Endothelial cell of umbilical vein (primary cell): Measurements from ENCODE around the gene CAPN8. TPM values are rescaled to one million over a fixed set of nuclear protein-coding genes. Genes with fewer than 3 reads are reported as not detected.

Experiments
- BruUV-seq: library from RNA; stranded (reverse); fragments of 400-500 nt; replicated peaks from 2 replicates; lab custom pipeline; 2021; lab: Mats Ljungman, UMichigan
- CTCF ChIA-PET: fragments of 300-600, 350-600 bp; sonication (Branson Sonifier 250); formaldehyde crosslinking; loops from one replicate; lab custom pipeline; 2021; ENCODE audit warnings: antibody characterized with exemption, inconsistent platforms; lab: Charles Lee
- POLR2A ChIA-PET: fragments of 300-600, 350-600 bp; sonication (Branson Sonifier 250); formaldehyde crosslinking; loops from one replicate; lab custom pipeline; 2021; ENCODE audit warnings: antibody characterized with exemption, inconsistent platforms; lab: Charles Lee
- DNase-seq: peaks from one replicate; pipeline ENCODE4 v3.0.0-alpha.2; 2011; ENCODE audit warnings: low read depth, low spot score
- FAIRE-seq: peaks from 2 replicates; lab custom pipeline; 2011; peaks lifted over from hg19 to GRCh38; lab: Jason Lieb, UNC
- H2AFZ ChIP-seq: 2 replicates; pipeline ENCODE4 v1.6.0; 2012; ENCODE audit warnings: low read depth, low read length, control low read depth, inconsistent platforms
- H3K27ac ChIP-seq: 2 replicates; pipeline ENCODE4 v1.5.1; 2011; ENCODE audit warnings: low read depth, mild to moderate bottlenecking, control low read depth, low read length, moderate library complexity; ENCODE audit not compliant: insufficient read depth
- H3K27me3 ChIP-seq, 2 experiments: 2 replicates each; pipeline versions ENCODE4 v1.6.0 to v1.6.1; 2011; ENCODE audit warnings: low read length in 2 of 2, mixed read lengths in 1 of 2; ENCODE audit not compliant: control insufficient read depth in 2 of 2, insufficient read depth in 2 of 2
- H3K36me3 ChIP-seq, 2 experiments: 2 replicates in 1 of 2; 3 replicates in 1 of 2; pipeline ENCODE4 v1.5.1; 2011; ENCODE audit warnings: low read length in 2 of 2, mild to moderate bottlenecking in 1 of 2, moderate library complexity in 1 of 2; ENCODE audit not compliant: control insufficient read depth in 2 of 2, insufficient read depth in 2 of 2; ENCODE audit errors: extremely low read depth in 1 of 2
- H3K4me1 ChIP-seq: 3 replicates; pipeline ENCODE4 v1.5.1; 2011; ENCODE audit warnings: mild to moderate bottlenecking, low read length; ENCODE audit not compliant: control insufficient read depth, insufficient read depth; ENCODE audit errors: extremely low read depth
- H3K4me2 ChIP-seq: 2 replicates; pipeline ENCODE4 v1.6.1; 2011; ENCODE audit warnings: low read length, control low read depth, mixed read lengths; ENCODE audit not compliant: insufficient read depth
- H3K4me3 ChIP-seq, 3 experiments: fragments of 200-600 bp in 1 of 3; sonication (generic), shearing (Covaris generic) in 1 of 3; replicated peaks in 1 of 3; 2 replicates each; pipeline ENCODE4 v1.5.1; 2011 to 2016; ENCODE audit warnings: control low read depth in 3 of 3, low read length in 3 of 3, mild to moderate bottlenecking in 2 of 3, inconsistent platforms in 1 of 3, low read depth in 1 of 3, moderate library complexity in 1 of 3; ENCODE audit not compliant: insufficient read depth in 1 of 3
- H3K79me2 ChIP-seq: 2 replicates; pipeline ENCODE4 v1.6.0; 2012; ENCODE audit warnings: low read length, inconsistent platforms; ENCODE audit not compliant: control insufficient read depth, insufficient read depth
- H3K9ac ChIP-seq: replicated peaks from 2 replicates; pipeline ENCODE3; 2011; ENCODE audit warnings: low read length, control low read depth; ENCODE audit not compliant: insufficient read depth; ENCODE audit errors: extremely low read depth
- H3K9me1 ChIP-seq: replicated peaks from 3 replicates; pipeline ENCODE4 v1.6.0; 2011; ENCODE audit warnings: mild to moderate bottlenecking, low read length; ENCODE audit not compliant: control insufficient read depth, insufficient read depth; ENCODE audit errors: extremely low read depth
- H3K9me3 ChIP-seq: replicated peaks from 2 replicates; pipeline ENCODE4 v1.5.1; 2012; ENCODE audit warnings: low read length, inconsistent platforms; ENCODE audit not compliant: control insufficient read depth, insufficient read depth
- H4K20me1 ChIP-seq: replicated peaks from 2 replicates; pipeline ENCODE3; 2011; ENCODE audit warnings: mild to moderate bottlenecking, low read length; ENCODE audit not compliant: control insufficient read depth, insufficient read depth; ENCODE audit errors: extremely low read depth
- JUN ChIP-seq: IDR thresholded peaks from 2 replicates; pipeline ENCODE4 v1.6.1; 2011; ENCODE audit warnings: borderline replicate concordance, low read depth; ENCODE audit not compliant: insufficient read length, insufficient read depth
- MAX ChIP-seq: IDR thresholded peaks from 2 replicates; pipeline ENCODE4 v1.6.1; 2011; ENCODE audit not compliant: insufficient read depth, insufficient read length
- MYC ChIP-seq: IDR thresholded peaks from one replicate; pipeline ENCODE4 v1.6.1; 2011; ENCODE audit warnings: mild to moderate bottlenecking, low read depth, low read length
- POLR2A ChIP-seq: IDR thresholded peaks from 2 replicates; pipeline ENCODE4 v1.6.1; 2012; ENCODE audit warnings: low read depth, mild to moderate bottlenecking, control low read depth, low read length
- dilution Hi-C: fragments of 300-500 bp; cut with MboI; formaldehyde crosslinking; loops from one replicate; pipeline ENCODE4 v1.15.0; 2019; ENCODE audit warnings: low sequenced_read_pairs; ENCODE audit not compliant: extremely low pct_ligation_motif_present
- intact Hi-C: fragments of 100-400 bp; cut with micrococcal nuclease; formaldehyde crosslinking; loops from one replicate; pipeline ENCODE4 v1.10.0; 2022
- polyA plus RNA-seq, 4 experiments: library from polyadenylated mRNA; depleted of rRNA in 3 of 4; stranded (reverse) in 3 of 4; unstranded in 1 of 4; fragments of >200 nt; gene quantifications; 2 replicates each; pipeline versions ENCODE4 v1.2.1 to v1.2.3, GENCODE V29; 2011 to 2012; ENCODE audit warnings: missing spikeins in 1 of 4
- total RNA-seq: library from RNA; stranded (reverse); gene quantifications from 2 replicates; pipeline ENCODE4 v1.2.3, GENCODE V29; 2021
- TF ChIP-seq, protein P1 (sequence below), 2 donors: IDR thresholded peaks; 1 replicate in 1 of 2; 2 replicates in 1 of 2; pipeline ENCODE4 v1.5.1; 2011; ENCODE audit warnings: low read length in 2 of 2, mild to moderate bottlenecking in 2 of 2, moderate library complexity in 2 of 2, control low read depth in 1 of 2, inconsistent platforms in 1 of 2, low read depth in 1 of 2; ENCODE audit not compliant: insufficient read depth in 1 of 2; ENCODE audit errors: extremely low read depth in 1 of 2

The CAPN8 gene
- total and polyA plus RNA-seq, 2 donors (not counting 3 experiments of a cell fraction or from before 2014, with no cell fraction given) = not detected

GRCh38 chr1:223651291-223651991 lies 14.1 kb downstream of the CAPN8 start:
- H3K4me2 ChIP-seq = no peak overlapping the region
- dilution Hi-C loops (no loop called here), intact Hi-C loops (no loop called here)
- H3K4me3 ChIP-seq = no peak overlapping the region
- FAIRE-seq (no peak), DNase-seq (no peak)
- H3K79me2 ChIP-seq = no peaks in the 10 kb centered on the region
- ChIA-PET CTCF (no interaction called here), POLR2A (no interaction called here)
- no peaks in the 10 kb centered on the region for H3K4me1 ChIP-seq
- no peaks in the 10 kb centered on the region for H3K36me3 ChIP-seq
- no peaks in the 10 kb centered on the region for H4K20me1 ChIP-seq
- no peak overlapping the region for H2AFZ ChIP-seq
- no peaks in the 10 kb centered on the region for H3K9me3 ChIP-seq
- H3K27ac ChIP-seq = no peak overlapping the region
- BruUV-seq = no TSS peak
- no peaks in the 10 kb centered on the region for H3K27me3 ChIP-seq
- H3K9ac ChIP-seq = no peak overlapping the region
- no peaks in the 10 kb centered on the region for H3K9me1 ChIP-seq
- TF ChIP-seq MYC = no peak
- TF ChIP-seq, protein P1, sequence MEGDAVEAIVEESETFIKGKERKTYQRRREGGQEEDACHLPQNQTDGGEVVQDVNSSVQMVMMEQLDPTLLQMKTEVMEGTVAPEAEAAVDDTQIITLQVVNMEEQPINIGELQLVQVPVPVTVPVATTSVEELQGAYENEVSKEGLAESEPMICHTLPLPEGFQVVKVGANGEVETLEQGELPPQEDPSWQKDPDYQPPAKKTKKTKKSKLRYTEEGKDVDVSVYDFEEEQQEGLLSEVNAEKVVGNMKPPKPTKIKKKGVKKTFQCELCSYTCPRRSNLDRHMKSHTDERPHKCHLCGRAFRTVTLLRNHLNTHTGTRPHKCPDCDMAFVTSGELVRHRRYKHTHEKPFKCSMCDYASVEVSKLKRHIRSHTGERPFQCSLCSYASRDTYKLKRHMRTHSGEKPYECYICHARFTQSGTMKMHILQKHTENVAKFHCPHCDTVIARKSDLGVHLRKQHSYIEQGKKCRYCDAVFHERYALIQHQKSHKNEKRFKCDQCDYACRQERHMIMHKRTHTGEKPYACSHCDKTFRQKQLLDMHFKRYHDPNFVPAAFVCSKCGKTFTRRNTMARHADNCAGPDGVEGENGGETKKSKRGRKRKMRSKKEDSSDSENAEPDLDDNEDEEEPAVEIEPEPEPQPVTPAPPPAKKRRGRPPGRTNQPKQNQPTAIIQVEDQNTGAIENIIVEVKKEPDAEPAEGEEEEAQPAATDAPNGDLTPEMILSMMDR (IDR thresholded peaks at IDR 0.05; ENCODE audit: extremely low read depth in 1 of 2, insufficient read depth in 1 of 2, low read depth in 1 of 2, low read length in 2 of 2) = no peak

GRCh38 chr1:223650465-223650864 lies 15.0 kb downstream of the CAPN8 start:
- FAIRE-seq (no peak), DNase-seq (no peak)
- BruUV-seq = no TSS peak
- no peaks in the 10 kb centered on the region for H3K9me1 ChIP-seq
- no peak overlapping the region for H3K4me2 ChIP-seq
- no peak overlapping the region for H2AFZ ChIP-seq
- ChIA-PET POLR2A (no interaction called here), CTCF (no interaction called here)
- H3K9ac ChIP-seq = no peak overlapping the region
- no peaks in the 10 kb centered on the region for H4K20me1 ChIP-seq
- H3K79me2 ChIP-seq = no peaks in the 10 kb centered on the region
- no peaks in the 10 kb centered on the region for H3K4me1 ChIP-seq
- H3K36me3 ChIP-seq = no peaks in the 10 kb centered on the region
- no peak overlapping the region for H3K27ac ChIP-seq
- no peaks in the 10 kb centered on the region for H3K9me3 ChIP-seq
- dilution Hi-C loops (no loop called here), intact Hi-C loops (no loop called here)
- TF ChIP-seq MAX = no peak
- no peak for TF ChIP-seq POLR2A
- no peak for TF ChIP-seq JUN
- H3K4me3 ChIP-seq = no peak overlapping the region
- H3K27me3 ChIP-seq = no peaks in the 10 kb centered on the region
